DMS53 treated with DMSO at 0.1 percent for 48 hours (cell line): Measurements from ENCODE around the gene PTPN6.
A peak's percentile ranks its signal among the peaks of the same experiment; 100 is the strongest.

Experiments used
- DNase-seq: peaks from one replicate; lab custom pipeline; 2025; ENCODE audit not compliant: unreplicated experiment; lab: John Stamatoyannopoulos, UW

The PTPN6 gene

DNA sequence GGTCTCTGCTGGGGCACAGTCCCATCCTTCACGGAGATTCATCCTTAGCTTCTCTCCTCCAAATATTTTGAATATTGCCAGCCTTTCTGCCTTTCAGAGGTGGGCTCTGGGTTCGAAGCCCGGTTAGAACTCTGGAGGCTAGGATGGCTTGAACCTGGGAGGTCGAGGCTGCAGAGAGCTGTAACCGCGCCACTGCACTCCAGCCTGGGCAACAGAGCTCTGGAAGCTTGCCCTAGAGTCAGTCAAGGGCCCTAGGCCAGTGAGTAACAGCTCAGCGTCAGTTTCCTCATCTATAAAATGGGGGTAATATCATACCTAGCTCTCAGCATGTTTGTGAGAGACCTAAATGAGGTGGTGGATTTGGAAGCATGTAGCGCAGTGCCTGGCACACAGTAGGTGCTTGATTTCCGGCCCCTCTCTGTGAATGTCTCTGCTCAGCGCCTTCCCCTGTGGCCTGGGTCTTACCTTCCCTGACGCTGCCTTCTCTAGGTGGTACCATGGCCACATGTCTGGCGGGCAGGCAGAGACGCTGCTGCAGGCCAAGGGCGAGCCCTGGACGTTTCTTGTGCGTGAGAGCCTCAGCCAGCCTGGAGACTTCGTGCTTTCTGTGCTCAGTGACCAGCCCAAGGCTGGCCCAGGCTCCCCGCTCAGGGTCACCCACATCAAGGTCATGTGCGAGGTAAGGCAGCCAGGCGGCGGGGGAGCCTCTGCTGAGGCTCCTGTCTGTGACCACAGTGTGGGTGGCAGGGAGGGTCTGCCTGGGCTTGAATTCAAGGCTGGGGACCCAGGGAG, 3.4 kb downstream of the PTPN6 start:
- no peak for DNase-seq

GRCh38 chr12:6955108-6956020, 4.2 kb downstream of the PTPN6 start:
- DNase-seq, result no peak

DNA sequence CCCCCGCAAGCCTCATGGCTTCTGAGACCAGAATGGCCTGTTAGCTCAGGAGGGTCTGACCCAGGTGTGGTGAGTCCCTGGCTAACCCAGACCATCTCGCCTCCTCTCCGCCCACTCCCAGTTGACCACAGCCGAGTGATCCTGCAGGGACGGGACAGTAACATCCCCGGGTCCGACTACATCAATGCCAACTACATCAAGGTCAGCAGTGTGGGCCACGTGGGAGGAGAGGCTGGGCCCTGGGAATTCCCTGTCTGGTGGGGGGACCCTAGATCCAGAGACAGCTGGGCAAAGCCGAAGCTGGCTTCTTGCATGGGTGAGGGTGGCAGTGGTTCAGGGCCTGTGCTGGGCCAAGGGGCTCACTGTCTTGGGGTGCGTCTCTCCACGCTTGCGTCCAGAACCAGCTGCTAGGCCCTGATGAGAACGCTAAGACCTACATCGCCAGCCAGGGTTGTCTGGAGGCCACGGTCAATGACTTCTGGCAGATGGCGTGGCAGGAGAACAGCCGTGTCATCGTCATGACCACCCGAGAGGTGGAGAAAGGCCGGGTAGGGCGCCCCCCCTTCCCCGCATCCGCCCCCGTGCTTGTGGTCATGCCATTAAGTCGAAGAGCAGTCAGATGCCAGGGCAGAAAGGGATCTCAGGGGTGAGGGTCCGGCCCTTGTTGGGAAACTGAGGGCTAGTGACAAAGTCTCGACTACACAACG, 5.0 kb downstream of the PTPN6 start:
- DNase-seq, result no peak

GRCh38 chr12:6957151-6957701, 6.1 kb downstream of the PTPN6 start:
- DNase-seq, result no peak

DNA sequence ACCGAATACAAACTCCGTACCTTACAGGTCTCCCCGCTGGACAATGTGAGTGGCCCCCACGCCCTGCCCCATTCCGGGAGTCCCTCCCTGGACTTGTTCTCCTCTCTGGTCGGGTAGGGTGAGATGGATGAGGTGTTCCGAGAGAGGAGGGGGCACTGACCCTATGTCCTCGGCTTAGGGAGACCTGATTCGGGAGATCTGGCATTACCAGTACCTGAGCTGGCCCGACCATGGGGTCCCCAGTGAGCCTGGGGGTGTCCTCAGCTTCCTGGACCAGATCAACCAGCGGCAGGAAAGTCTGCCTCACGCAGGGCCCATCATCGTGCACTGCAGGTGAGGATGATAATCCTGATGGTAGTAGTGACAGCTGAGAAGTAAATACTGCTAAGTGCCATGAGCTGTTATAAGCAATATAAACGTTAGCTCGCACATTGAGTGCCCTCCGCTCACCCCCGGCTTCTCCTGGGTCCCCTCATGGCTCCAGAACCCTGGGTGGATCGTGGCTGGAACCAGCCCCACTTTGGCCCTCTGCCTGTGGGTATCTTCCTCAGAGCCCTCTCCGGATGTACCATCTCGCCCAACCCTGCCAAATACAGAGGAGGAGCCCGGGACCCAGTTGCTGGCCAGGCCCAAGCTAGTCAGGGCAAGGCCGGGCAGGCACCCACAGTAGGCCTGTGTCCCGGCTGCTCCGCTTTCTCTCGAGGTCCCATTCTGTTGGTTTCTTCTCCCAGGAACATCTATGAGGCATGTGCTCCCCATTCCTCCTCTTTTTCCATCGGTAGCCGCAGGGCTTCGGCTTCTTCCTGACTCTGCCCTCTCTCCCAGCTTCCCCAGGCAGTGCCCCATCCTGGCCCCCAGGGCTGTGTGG, 6.8 kb downstream of the PTPN6 start:
- no peak for DNase-seq

DNA sequence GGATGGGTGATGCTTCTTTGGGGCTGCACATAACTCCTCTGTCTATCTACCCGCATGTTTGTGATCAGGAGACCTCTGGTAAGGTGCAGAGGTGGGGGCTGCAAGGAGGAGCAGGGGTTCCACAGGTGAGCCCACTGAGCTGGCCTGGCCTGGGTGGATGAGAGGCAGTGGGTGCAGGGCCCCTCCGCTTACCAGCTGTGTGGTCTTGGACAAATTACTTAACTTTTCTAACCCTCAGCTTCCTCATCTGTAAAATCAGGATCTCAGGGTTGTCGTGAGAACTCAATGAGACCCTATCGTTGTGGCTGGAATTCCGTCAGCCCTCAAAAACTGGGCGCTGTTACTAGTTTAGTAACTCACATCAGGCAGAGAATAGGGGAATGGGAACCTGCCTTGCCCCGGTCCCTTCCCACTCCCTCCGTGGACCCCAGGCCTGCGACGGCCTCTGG, 7.5 kb downstream of the PTPN6 start:
- DNase-seq, result no peak

- no peak for DNase-seq
Observed at GRCh38 chr12:6959058-6959804, 8.1 kb downstream of the PTPN6 start.

- no peak for DNase-seq
Observed at GRCh38 chr12:6959805-6960592, 8.8 kb downstream of the PTPN6 start.

- peak; percentile 48 for DNase-seq
Observed at GRCh38 chr12:6960593-6961277, 9.6 kb downstream of the PTPN6 start.

DNA sequence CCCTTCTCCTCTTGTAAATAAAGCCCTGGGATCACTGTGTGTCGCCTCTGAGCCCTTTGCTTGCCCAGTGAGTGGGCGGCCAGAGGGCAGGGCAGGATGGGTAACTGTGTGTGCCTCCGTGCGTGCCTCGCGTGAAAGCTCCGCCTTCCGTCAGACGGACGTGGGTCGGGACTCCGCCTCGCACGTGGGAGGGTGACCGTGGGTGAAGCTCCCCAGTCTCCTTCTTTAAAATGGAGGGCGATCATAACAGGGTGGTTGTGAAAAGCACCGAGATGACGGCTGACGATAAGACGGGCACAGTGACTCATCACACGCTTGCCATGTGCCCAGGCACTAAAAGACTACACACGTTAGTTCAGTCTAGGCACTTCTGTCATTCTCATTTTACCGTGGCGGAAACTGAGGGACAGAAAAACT, 10.1 kb downstream of the PTPN6 start:
- DNase-seq, result peak; percentile 86

GRCh38 chr12:6961695-6962284, 10.6 kb downstream of the PTPN6 start:
- DNase-seq, result peak; percentile 99

- peak; percentile 97 for DNase-seq
Observed at GRCh38 chr12:6962285-6963015, 11.3 kb downstream of the PTPN6 start.

- DNase-seq, result peak; percentile 98
Observed at GRCh38 chr12:6963016-6963731, 12.0 kb downstream of the PTPN6 start.

GRCh38 chr12:6963791-6964413, 12.7 kb downstream of the PTPN6 start:
- DNase-seq, result no peak

DNA sequence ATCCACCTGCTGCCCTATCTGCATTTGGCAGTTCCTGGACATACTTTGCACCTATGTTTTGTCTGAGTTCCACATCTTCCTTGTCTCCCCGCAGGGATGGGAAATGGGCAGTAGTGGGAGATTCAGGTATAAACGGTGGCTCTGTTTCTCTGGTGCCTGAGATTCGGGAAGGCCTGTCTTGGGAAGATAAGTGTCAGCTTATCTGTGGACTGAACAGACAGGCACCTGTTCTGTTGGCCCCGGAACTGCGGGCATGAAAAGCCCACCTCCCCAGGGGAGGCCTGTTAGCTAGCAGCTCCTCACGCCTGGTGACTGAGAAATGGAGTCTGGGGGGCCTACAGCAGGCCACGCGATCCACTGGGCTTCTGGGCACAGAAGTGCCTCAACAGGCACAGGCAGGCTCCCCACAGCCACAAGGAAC, 13.5 kb downstream of the PTPN6 start:
- DNase-seq, result no peak
